Mucosa of rectum (tissue), 2 donors: ENCODE data around the gene BLMH.

ENCODE experiments used
- H3K27ac ChIP-seq, 2 donors: one replicate each; pipeline ENCODE4 v1.7.0; 2013; ENCODE audit warnings: inconsistent platforms in 2 of 2, low read depth in 2 of 2, low read length in 2 of 2
- H3K27me3 ChIP-seq, 2 donors: one replicate each; pipeline ENCODE4 v1.7.0; 2013; ENCODE audit warnings: low read length in 2 of 2; ENCODE audit not compliant: control insufficient read depth in 2 of 2, insufficient read depth in 2 of 2
- H3K36me3 ChIP-seq, 2 donors: one replicate each; pipeline ENCODE4 v1.7.0; 2013; ENCODE audit warnings: low read length in 2 of 2; ENCODE audit not compliant: control insufficient read depth in 2 of 2, insufficient read depth in 2 of 2
- H3K4me1 ChIP-seq, 2 donors: one replicate each; pipeline ENCODE4 v1.7.0; 2013; ENCODE audit warnings: low read length in 2 of 2, mild to moderate bottlenecking in 1 of 2; ENCODE audit not compliant: control insufficient read depth in 2 of 2, insufficient read depth in 2 of 2
- H3K4me3 ChIP-seq, 2 donors: one replicate each; pipeline ENCODE4 v1.7.0; 2013; ENCODE audit warnings: low read length in 2 of 2
- H3K9ac ChIP-seq, 2 donors: one replicate each; pipeline ENCODE4 v1.7.0; 2013; ENCODE audit warnings: low read length in 2 of 2, low read depth in 1 of 2, mild to moderate bottlenecking in 1 of 2
- H3K9me3 ChIP-seq, 2 donors: one replicate each; pipeline ENCODE4 v1.7.0; 2013; ENCODE audit warnings: low read length in 2 of 2; ENCODE audit not compliant: control insufficient read depth in 2 of 2
- donor health status: healthy.
- donor health status: Normal muscosa, but diverticular disease.

Gene BLMH

DNA sequence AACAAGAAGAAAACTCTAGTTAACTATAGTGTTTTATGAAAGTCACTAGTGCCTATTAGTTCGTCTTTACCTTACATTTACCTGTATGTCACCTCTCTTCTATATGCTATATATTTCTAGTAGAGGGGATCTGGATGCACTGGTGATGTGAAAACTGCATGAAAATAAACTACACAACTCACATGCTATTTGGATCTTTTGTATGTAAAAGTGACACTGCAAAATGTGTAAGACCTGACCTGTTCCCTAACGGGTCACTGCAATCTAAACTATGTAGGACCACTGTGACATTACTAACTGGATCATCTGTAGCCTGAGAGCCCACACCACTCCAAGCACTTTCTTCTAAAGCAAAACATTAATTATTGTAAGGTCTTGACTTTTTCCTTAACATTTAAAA lies 1.7 kb downstream of the BLMH start:
- Histone ChIP-seq H3K9ac (no peak overlapping the region), H3K36me3 (peaks cover 0 to 23% of the 10 kb centered on the region in 2 donors), H3K4me3 (no peak overlapping the region), H3K9me3 (no peaks in the 10 kb centered on the region), H3K27me3 (no peaks in the 10 kb centered on the region), H3K27ac (no peak overlapping the region), H3K4me1 (peaks cover 6 to 11% of the 10 kb centered on the region in 2 donors)

- no peak overlapping the region for H3K4me3 ChIP-seq
- no peaks in the 10 kb centered on the region for H3K4me1 ChIP-seq
- H3K27ac ChIP-seq: no peak overlapping the region
- no peak overlapping the region for H3K9ac ChIP-seq
- peaks cover 7 to 12% of the 10 kb centered on the region in 2 donors for H3K36me3 ChIP-seq
- H3K9me3 ChIP-seq: no peaks in the 10 kb centered on the region
- no peaks in the 10 kb centered on the region for H3K27me3 ChIP-seq
Observed at GRCh38 chr17:30279156-30279555, 12.6 kb downstream of the BLMH start.

GRCh38 chr17:30278032-30278431 lies 13.7 kb downstream of the BLMH start:
- Histone ChIP-seq H3K4me1 (no peaks in the 10 kb centered on the region), H3K27ac (no peak overlapping the region), H3K36me3 (peaks cover 12 to 14% of the 10 kb centered on the region in 2 donors), H3K27me3 (no peaks in the 10 kb centered on the region), H3K4me3 (no peak overlapping the region), H3K9ac (no peak overlapping the region), H3K9me3 (no peaks in the 10 kb centered on the region)

DNA sequence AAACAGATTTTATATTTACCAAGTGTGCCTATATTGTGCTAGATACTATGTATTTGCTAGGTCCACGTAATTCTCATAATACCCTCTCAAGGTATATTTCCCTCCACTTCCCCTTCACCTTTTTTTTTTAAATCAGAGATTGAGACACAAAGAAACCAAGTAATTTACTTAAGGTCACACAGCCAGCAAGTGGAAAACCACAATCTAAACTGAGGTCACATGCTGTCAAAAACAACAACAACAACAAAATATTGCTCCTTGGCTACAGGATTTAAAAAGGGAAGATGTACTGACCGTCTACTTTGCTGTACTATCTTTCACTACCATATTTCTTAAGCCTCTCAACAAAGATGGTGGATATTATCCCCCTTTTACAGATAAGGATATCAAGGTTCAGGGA lies 15.8 kb downstream of the BLMH start:
- H3K9me3 ChIP-seq: no peaks in the 10 kb centered on the region
- peaks cover 24 to 28% of the 10 kb centered on the region in 2 donors for H3K36me3 ChIP-seq
- no peaks in the 10 kb centered on the region for H3K27me3 ChIP-seq
- no peak overlapping the region for H3K27ac ChIP-seq
- no peaks in the 10 kb centered on the region for H3K4me1 ChIP-seq
- no peak overlapping the region for H3K4me3 ChIP-seq
- no peak overlapping the region for H3K9ac ChIP-seq

GRCh38 chr17:30274887-30275286 lies 16.9 kb downstream of the BLMH start:
- Histone ChIP-seq H3K27ac (no peak overlapping the region), H3K9ac (no peak overlapping the region), H3K9me3 (no peaks in the 10 kb centered on the region), H3K4me3 (no peak overlapping the region), H3K36me3 (peaks cover 27 to 31% of the 10 kb centered on the region in 2 donors), H3K4me1 (no peaks in the 10 kb centered on the region), H3K27me3 (no peaks in the 10 kb centered on the region)

GRCh38 chr17:30273373-30273772 lies 18.4 kb downstream of the BLMH start:
- H3K36me3 ChIP-seq: peaks cover 27 to 32% of the 10 kb centered on the region in 2 donors
- no peaks in the 10 kb centered on the region for H3K4me1 ChIP-seq
- no peak overlapping the region for H3K9ac ChIP-seq
- H3K27me3 ChIP-seq: no peaks in the 10 kb centered on the region
- no peaks in the 10 kb centered on the region for H3K9me3 ChIP-seq
- no peak overlapping the region for H3K4me3 ChIP-seq
- H3K27ac ChIP-seq: no peak overlapping the region

DNA sequence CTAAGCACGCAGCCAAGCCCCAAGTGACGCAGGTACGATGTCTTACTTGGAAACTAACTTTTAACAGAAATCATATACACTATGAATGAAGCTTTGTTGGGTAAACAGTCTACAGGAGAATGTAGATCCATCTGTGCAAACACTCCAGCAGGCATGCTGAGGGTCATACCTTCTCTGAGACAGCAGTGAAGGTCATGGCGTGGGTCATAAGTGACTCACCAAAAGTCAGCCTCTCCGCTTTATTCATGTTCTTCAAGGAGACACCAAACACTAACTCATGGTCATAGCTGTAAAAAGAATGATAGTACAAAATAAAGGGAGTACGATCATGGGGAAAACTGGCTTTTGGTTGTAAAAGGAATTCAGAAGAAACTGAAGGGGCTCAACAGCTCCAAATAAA lies 20.6 kb downstream of the BLMH start:
- Histone ChIP-seq H3K36me3 (peaks cover 32 to 47% of the 10 kb centered on the region in 2 donors), H3K4me3 (no peak overlapping the region)

GRCh38 chr17:30267625-30268024 lies 24.1 kb downstream of the BLMH start:
- no peaks in the 10 kb centered on the region for H3K27me3 ChIP-seq
- peaks cover 25 to 47% of the 10 kb centered on the region in 2 donors for H3K36me3 ChIP-seq
- H3K4me3 ChIP-seq: no peak overlapping the region
- no peak overlapping the region for H3K27ac ChIP-seq
- H3K4me1 ChIP-seq: no peaks in the 10 kb centered on the region
- H3K9ac ChIP-seq: no peak overlapping the region
- H3K9me3 ChIP-seq: no peaks in the 10 kb centered on the region

More for the DNA sequence above, 20.6 kb downstream of the BLMH start:
- H3K27ac ChIP-seq: no peak overlapping the region
- H3K9me3 ChIP-seq: no peaks in the 10 kb centered on the region
- H3K4me1 ChIP-seq: no peaks in the 10 kb centered on the region
- H3K27me3 ChIP-seq: no peaks in the 10 kb centered on the region
- no peak overlapping the region for H3K9ac ChIP-seq

DNA sequence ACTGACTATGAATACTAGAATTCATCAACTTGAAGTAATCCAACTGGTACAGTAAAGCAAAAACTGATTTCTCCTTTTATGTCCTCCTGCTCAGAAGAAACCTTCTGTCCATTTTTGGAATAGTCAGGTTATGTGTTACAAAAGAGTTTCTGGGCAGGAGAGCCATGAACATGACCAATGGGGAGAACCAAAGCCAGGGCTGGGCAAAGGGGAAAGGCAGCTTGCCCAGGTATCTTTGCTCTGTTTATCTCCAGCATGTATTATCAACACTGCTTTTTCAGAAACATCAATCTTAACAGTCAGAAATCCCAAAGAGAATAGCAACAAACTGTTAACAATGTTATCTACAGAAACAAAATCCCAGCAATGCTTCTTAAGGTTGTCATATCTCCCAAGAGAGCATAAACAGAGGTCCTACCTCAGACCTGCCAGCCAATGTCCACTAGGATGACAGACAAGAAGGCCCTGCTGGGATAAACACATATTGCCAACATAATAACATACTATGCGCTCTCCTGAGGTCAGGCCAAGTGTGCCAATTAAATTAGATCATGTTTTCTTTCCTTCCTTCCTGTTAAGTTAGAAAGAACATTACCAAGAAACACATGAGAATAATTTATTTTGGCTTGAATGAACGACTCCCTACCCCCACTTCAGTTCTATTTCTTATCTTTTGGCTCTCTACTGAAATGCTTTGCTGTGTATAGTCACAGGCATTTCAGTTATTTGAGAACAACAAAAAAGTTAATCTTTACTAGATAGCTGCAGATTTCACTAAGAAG lies 28.0 kb downstream of the BLMH start:
- H3K27ac ChIP-seq: no peak overlapping the region
- H3K4me1 ChIP-seq: no peaks in the 10 kb centered on the region
- H3K4me3 ChIP-seq: no peak overlapping the region
- H3K36me3 ChIP-seq: peaks cover 11 to 48% of the 10 kb centered on the region in 2 donors
- no peaks in the 10 kb centered on the region for H3K27me3 ChIP-seq
- H3K9ac ChIP-seq: no peak overlapping the region
- no peaks in the 10 kb centered on the region for H3K9me3 ChIP-seq

GRCh38 chr17:30256756-30257506 lies 34.8 kb downstream of the BLMH start:
- Histone ChIP-seq H3K36me3 (peaks cover 13 to 39% of the 10 kb centered on the region in 2 donors), H3K27ac (no peak overlapping the region), H3K9me3 (no peaks in the 10 kb centered on the region), H3K9ac (no peak overlapping the region), H3K27me3 (no peaks in the 10 kb centered on the region), H3K4me3 (no peak overlapping the region), H3K4me1 (no peaks in the 10 kb centered on the region)
